Measurements from ENCODE around the gene SYTL1. TPM values are rescaled to one million over a fixed set of nuclear protein-coding genes. Genes with fewer than 3 reads are reported as not detected.

SYTL1 gene
- total and polyA plus RNA-seq, 7 donors = 0.54 to 25.9 (median 2.4) TPM; not detected in 1

DNA sequence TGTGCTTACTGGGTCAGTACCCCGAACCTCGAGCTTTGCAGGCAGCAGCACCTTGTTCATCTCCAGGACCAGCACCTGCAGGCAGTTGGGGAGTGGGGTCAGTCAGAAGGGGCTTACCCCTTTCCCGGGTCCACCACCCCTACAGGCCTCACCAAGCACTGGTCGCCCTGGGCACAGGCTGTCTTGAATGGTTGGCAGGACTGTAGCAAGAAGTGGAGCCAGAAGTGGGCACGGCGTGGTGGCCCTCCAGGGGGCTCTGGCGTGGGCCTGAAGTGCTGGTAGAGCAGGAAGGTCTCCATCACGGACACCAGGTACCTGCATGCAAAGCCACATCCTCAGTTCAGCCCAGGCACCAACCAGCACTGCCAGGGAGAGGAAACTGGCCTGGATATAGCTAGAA lies 19.7 kb downstream of the SYTL1 start:
- Histone ChIP-seq H3K4me1 (peaks cover 0 to 36% (median 30%) of the 10 kb centered on the region in 4 donors), H3K27me3 (no peaks in the 10 kb centered on the region), H3K27ac (no peak overlapping the region), H3K4me3 (no peak overlapping the region), H3K36me3 (peaks cover 17 to 72% (median 43%) of the 10 kb centered on the region in 4 donors), H3K9me3 (no peaks in the 10 kb centered on the region)
- DNase-seq = no peak
- intact Hi-C loops (cut with DNase I) = no loop called here
- TF ChIP-seq EP300 (IDR thresholded peaks at IDR 0.05) = no peak
- no peak for TF ChIP-seq POLR2AphosphoS5 (IDR thresholded peaks at IDR 0.05)
- TF ChIP-seq, protein P1, sequence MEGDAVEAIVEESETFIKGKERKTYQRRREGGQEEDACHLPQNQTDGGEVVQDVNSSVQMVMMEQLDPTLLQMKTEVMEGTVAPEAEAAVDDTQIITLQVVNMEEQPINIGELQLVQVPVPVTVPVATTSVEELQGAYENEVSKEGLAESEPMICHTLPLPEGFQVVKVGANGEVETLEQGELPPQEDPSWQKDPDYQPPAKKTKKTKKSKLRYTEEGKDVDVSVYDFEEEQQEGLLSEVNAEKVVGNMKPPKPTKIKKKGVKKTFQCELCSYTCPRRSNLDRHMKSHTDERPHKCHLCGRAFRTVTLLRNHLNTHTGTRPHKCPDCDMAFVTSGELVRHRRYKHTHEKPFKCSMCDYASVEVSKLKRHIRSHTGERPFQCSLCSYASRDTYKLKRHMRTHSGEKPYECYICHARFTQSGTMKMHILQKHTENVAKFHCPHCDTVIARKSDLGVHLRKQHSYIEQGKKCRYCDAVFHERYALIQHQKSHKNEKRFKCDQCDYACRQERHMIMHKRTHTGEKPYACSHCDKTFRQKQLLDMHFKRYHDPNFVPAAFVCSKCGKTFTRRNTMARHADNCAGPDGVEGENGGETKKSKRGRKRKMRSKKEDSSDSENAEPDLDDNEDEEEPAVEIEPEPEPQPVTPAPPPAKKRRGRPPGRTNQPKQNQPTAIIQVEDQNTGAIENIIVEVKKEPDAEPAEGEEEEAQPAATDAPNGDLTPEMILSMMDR (IDR thresholded peaks at IDR 0.05) = no peak
- TF ChIP-seq POLR2A (IDR thresholded peaks at IDR 0.05) = no peak
- WGBS, 2 donors = 94% methylated on average over 8 of the region's 8 CpGs

DNA sequence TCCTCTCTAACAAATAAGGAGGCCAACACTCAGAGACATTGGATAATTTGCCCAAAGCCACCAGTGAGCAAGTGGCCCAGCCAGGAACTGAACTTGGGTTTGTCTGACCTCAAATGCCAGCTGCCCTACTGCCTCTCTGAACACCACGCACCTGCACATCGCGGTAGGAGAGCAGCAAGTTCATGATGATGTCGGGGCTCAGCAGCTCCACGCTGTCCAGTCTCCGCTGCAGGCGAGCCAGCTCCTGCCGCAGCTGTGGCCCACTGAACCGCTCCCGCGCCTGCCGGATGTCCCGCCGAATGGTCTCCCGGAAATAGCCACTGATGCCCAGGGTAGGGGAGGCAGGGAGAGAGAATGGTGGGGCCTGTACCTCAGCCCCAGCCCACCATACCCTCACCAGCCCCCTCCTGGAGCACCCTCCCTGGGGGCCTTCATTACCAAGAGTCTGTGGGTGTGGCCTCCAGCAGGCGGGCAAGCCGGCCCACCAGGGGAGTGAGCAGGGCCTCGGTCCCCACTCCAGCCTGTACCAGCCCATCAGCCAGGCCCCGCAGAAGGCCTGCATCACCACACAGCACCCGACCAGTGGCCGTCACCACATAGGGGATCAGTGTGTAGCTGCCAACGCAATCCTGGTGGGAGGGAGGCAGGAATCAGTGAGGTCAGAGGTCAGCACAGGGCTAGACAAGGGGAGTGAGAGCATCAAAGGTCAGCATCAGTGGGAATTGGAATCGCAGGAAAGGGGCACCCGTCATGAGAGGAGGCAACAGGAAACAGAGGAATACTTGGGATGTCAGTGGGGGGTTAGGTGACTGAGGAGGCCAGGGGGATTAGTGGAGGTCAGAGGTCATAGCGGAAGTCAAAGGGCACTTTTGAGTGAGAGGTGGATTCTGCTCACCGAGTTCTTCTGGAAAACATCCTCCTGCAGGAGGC lies 22.2 kb downstream of the SYTL1 start:
- Histone ChIP-seq H3K27ac (peak overlapping the region; percentile 99 to 100 (median 100)), H3K36me3 (peaks cover 16 to 51% (median 35%) of the 10 kb centered on the region in 4 donors), H3K4me3 (no peak overlapping the region), H3K4me1 (peaks cover 0 to 38% (median 32%) of the 10 kb centered on the region in 4 donors), H3K27me3 (no peaks in the 10 kb centered on the region), H3K9me3 (no peaks in the 10 kb centered on the region)
- WGBS, 2 donors = 92 to 94% methylated on average over 26 of the region's 26 CpGs
- TF ChIP-seq POLR2A (IDR thresholded peaks at IDR 0.05) (no peak), POLR2AphosphoS5 (IDR thresholded peaks at IDR 0.05) (no peak), EP300 (IDR thresholded peaks at IDR 0.05) (no peak)
- TF ChIP-seq, protein P1 (IDR thresholded peaks at IDR 0.05) = no peak
- DNase-seq = no peak
- intact Hi-C loops (cut with DNase I) = no loop called here

DNA sequence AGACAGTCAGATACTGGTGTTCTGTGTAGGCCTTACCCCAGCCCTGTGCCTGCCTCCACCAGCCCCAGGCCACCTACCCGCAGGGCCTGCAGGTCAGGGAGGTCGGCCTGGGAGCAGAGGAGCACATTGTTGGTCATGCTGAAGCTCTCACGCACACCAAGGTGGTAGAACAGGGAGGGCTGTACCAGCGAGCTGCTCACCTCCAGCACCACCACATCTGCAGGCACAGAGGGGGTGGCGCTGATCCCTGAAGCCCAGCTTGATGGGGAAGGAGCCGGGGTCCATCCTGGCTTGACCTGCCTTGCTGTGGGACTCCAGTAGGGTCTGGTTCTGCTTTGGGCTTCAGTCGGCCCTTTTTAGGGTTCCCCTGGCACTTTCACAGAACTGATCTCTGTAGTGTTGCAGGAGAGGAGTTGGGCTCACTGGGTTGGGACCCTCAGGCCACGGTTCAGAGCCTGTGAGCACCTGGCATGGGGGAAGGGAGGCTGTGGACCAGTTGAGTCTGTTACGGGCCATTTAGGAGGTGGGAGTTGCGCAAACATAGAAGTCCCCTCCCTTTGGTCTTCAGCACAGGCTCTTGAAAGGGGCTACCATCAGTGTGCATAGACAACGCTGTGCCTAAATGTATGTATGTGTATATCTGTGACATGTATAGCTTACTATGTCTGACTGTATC lies 23.0 kb downstream of the SYTL1 start:
- H3K4me1 ChIP-seq = peaks cover 0 to 38% (median 33%) of the 10 kb centered on the region in 4 donors
- no peak for DNase-seq
- H3K9me3 ChIP-seq = no peaks in the 10 kb centered on the region
- no peak for TF ChIP-seq EP300 (IDR thresholded peaks at IDR 0.05)
- no peak for TF ChIP-seq POLR2A (IDR thresholded peaks at IDR 0.05)
- TF ChIP-seq, protein P1 (IDR thresholded peaks at IDR 0.05) = no peak
- no peak for TF ChIP-seq POLR2AphosphoS5 (IDR thresholded peaks at IDR 0.05)
- intact Hi-C loops (cut with DNase I) = no loop called here
- peak overlapping the region; percentile 81 to 91 (median 85) for H3K4me3 ChIP-seq
- H3K36me3 ChIP-seq = peaks cover 12 to 43% (median 33%) of the 10 kb centered on the region in 4 donors
- 78 to 82% methylated on average over 11 of the region's 11 CpGs for WGBS, 2 donors
- H3K27me3 ChIP-seq = no peaks in the 10 kb centered on the region
- H3K27ac ChIP-seq = peak overlapping the region; percentile 99 to 100 (median 100)

DNA sequence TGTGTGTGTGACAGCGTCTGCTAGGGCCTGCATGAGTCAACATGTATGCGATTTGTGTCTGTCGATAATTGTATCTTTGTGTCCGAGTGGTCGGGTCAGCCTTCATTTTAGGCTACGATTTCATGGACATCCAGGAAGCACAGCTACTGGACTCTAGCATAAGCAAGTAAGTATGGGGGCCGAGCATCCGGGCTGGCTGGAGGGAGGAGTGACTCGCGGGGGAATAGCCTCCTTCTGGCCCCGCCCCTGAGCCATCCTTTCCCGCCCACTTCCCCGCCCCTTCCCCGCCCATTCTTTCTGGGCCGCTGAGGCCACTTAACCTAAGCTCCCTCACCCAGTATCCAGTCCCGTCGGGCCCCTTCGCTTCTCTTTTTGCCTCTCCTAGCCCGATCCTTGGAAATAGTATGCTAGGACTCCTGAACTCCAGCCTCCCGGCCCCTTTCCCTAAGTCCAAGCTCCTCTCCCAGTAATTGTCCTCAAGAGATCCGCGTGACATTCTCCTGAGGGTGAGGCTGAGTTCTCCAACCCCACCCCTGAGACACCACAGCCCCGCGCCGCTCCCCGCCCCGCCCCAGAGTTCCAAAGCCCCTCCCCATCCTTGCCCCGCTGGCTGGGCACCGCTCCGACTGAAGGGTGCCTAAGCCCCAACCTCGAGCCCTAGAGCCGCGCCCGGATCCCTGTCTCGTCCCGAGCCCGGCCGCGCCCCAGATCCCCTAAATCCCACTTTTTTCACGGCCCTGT lies 23.7 kb downstream of the SYTL1 start:
- peak; percentile 97 for DNase-seq
- intact Hi-C loops (cut with DNase I) = loop anchor here (2.0 kb wide), 2 partner anchors 27 to 43 kb away; partner anchors contain the start of genes GPR3 and TMEM222
- TF ChIP-seq POLR2AphosphoS5 (IDR thresholded peaks at IDR 0.05) = peak; percentile 72 to 88 (median 82)
- TF ChIP-seq, protein P1 (IDR thresholded peaks at IDR 0.05) = no peak
- TF ChIP-seq POLR2A (IDR thresholded peaks at IDR 0.05) = peak; percentile 56 to 59
- peaks cover 12 to 40% (median 33%) of the 10 kb centered on the region in 4 donors for H3K36me3 ChIP-seq
- H3K27ac ChIP-seq = peak overlapping the region; percentile 99 to 100 (median 100)
- 2 to 3% methylated on average over 40 of the region's 40 CpGs for WGBS, 2 donors
- H3K9me3 ChIP-seq = no peaks in the 10 kb centered on the region
- H3K4me1 ChIP-seq = peaks cover 0 to 33% (median 29%) of the 10 kb centered on the region in 4 donors
- peak overlapping the region; percentile 81 to 91 (median 85) for H3K4me3 ChIP-seq
- no peaks in the 10 kb centered on the region for H3K27me3 ChIP-seq
